ENCODE results near the gene HMG20A.

Gene HMG20A

GRCh38 chr15:77487469-77487842, 66.8 kb downstream of the HMG20A start:
- no peak for TF ChIP-seq CTCF (IDR thresholded peaks at IDR 0.05; ENCODE audit: unreplicated experiment in 3 of 3)
- Mint-ChIP-seq H3K9me3 (no peaks in the 10 kb centered on the region), H3K36me3 (ENCODE audit: low read depth) (peaks cover 55% of the 10 kb centered on the region), H3K27ac (peak overlapping the region; percentile 12 to 67 (median 27)), H3K27me3 (ENCODE audit: low read depth) (no peaks in the 10 kb centered on the region), H3K4me3 (no peak overlapping the region), H3K4me1 (peaks cover 43% of the 10 kb centered on the region)

- Mint-ChIP-seq H3K36me3 (ENCODE audit: low read depth) (peaks cover 51% of the 10 kb centered on the region), H3K27ac (peak overlapping the region in 2 of 3 experiments; percentile 7 to 12), H3K27me3 (ENCODE audit: low read depth) (no peaks in the 10 kb centered on the region), H3K9me3 (no peaks in the 10 kb centered on the region), H3K4me3 (no peak overlapping the region), H3K4me1 (peaks cover 40% of the 10 kb centered on the region)
- no peak for TF ChIP-seq CTCF (IDR thresholded peaks at IDR 0.05; ENCODE audit: unreplicated experiment in 3 of 3)
Measured at GRCh38 chr15:77487888-77488287, 67.2 kb downstream of the HMG20A start.

- Mint-ChIP-seq H3K27me3 (ENCODE audit: low read depth) (no peaks in the 10 kb centered on the region), H3K36me3 (ENCODE audit: low read depth) (peaks cover 35% of the 10 kb centered on the region), H3K4me3 (no peak overlapping the region), H3K27ac (peak overlapping the region; percentile 56 to 67 (median 56)), H3K4me1 (peaks cover 53% of the 10 kb centered on the region), H3K9me3 (no peaks in the 10 kb centered on the region)
- TF ChIP-seq CTCF (IDR thresholded peaks at IDR 0.05; ENCODE audit: unreplicated experiment in 3 of 3), result no peak
Measured at GRCh38 chr15:77489647-77490046, 69.0 kb downstream of the HMG20A start.

- peaks cover 77% of the 10 kb centered on the region for H3K4me1 Mint-ChIP-seq
- H3K9me3 Mint-ChIP-seq, result no peaks in the 10 kb centered on the region
- no peak overlapping the region for H3K4me3 Mint-ChIP-seq
- peak overlapping the region; percentile 37 to 98 (median 50) for H3K27ac Mint-ChIP-seq
- TF ChIP-seq CTCF (IDR thresholded peaks at IDR 0.05; ENCODE audit: unreplicated experiment in 3 of 3), result no peak
- peaks cover 13% of the 10 kb centered on the region for H3K36me3 Mint-ChIP-seq (ENCODE audit: low read depth)
- no peaks in the 10 kb centered on the region for H3K27me3 Mint-ChIP-seq (ENCODE audit: low read depth)
Measured at GRCh38 chr15:77493324-77493907, 72.7 kb downstream of the HMG20A start.

GRCh38 chr15:77494073-77494867, 73.6 kb downstream of the HMG20A start:
- no peaks in the 10 kb centered on the region for H3K27me3 Mint-ChIP-seq (ENCODE audit: low read depth)
- TF ChIP-seq CTCF (IDR thresholded peaks at IDR 0.05; ENCODE audit: unreplicated experiment in 3 of 3), result no peak
- no peaks in the 10 kb centered on the region for H3K9me3 Mint-ChIP-seq
- H3K4me1 Mint-ChIP-seq, result peaks cover 85% of the 10 kb centered on the region
- H3K36me3 Mint-ChIP-seq (ENCODE audit: low read depth), result peaks cover 13% of the 10 kb centered on the region
- H3K4me3 Mint-ChIP-seq, result no peak overlapping the region
- peak overlapping the region; percentile 93 to 98 (median 97) for H3K27ac Mint-ChIP-seq

All from nephron (organoid).